Fibroblast of villous mesenchyme (primary cell): ENCODE data around the gene GPR155. TPM values are rescaled to one million over a fixed set of nuclear protein-coding genes. Genes with fewer than 3 reads are reported as not detected.

Source experiments
- DNase-seq: peaks from one replicate; pipeline ENCODE4 v3.0.0-alpha.2; 2010; ENCODE audit warnings: low read depth
- H3K4me3 ChIP-seq: 2 replicates; pipeline ENCODE4 v1.5.1; 2011; ENCODE audit warnings: low read depth, mild to moderate bottlenecking, low read length
- CTCF ChIP-seq: IDR thresholded peaks from 2 replicates; pipeline ENCODE4 v1.5.1; 2012; ENCODE audit warnings: low read depth, mild to moderate bottlenecking, low read length; ENCODE audit not compliant: insufficient read depth
- total RNA-seq: library from RNA; depleted of rRNA; stranded (reverse); fragments of >200 nt; gene quantifications from 2 replicates; pipeline ENCODE4 v1.2.3, GENCODE V29; 2012

Gene GPR155
- total RNA-seq = 2.3 and 3.9 TPM in 2 replicates

GRCh38 chr2:174486563-174487107 is at the start of gene GPR155:
TSS of gene GPR155 (minus strand) at chr2:174487029. CDS start at chr2:174481956, 5,073 bp downstream.
- H3K4me3 ChIP-seq = peak within 1 kb of the TSS; percentile 84
- DNase-seq = peak; percentile 26
- TF ChIP-seq CTCF = no peak

- TF ChIP-seq CTCF = no peak
- H3K4me3 ChIP-seq = no peak overlapping the region
- no peak for DNase-seq
These were observed 49.2 kb upstream of the GPR155 start for GRCh38 chr2:174535757-174536703.

- no peak for DNase-seq
- no peak for TF ChIP-seq CTCF
- no peak overlapping the region for H3K4me3 ChIP-seq
These were observed 48.3 kb upstream of the GPR155 start for GRCh38 chr2:174535083-174535482.

GRCh38 chr2:174529916-174530315 is 43.1 kb upstream of the GPR155 start:
- no peak for TF ChIP-seq CTCF
- H3K4me3 ChIP-seq = no peak overlapping the region
- no peak for DNase-seq

- DNase-seq = no peak
- no peak overlapping the region for H3K4me3 ChIP-seq
- no peak for TF ChIP-seq CTCF
These were observed 41.1 kb upstream of the GPR155 start for GRCh38 chr2:174527959-174528358.

- H3K4me3 ChIP-seq = no peak overlapping the region
- no peak for DNase-seq
- no peak for TF ChIP-seq CTCF
These were observed 40.4 kb upstream of the GPR155 start for GRCh38 chr2:174527101-174527721.
